NCI-H1105 (cell line): Measurements from ENCODE around the gene FBXL17.
"Not testable (repeated sequence)": the region's sequence is repeated elsewhere in the genome, so short reads cannot be mapped to it uniquely, and the experiment has no call there.

ENCODE experiments used
- DNase-seq: peaks from one replicate; lab custom pipeline; 2025; lab: John Stamatoyannopoulos, UW

FBXL17 gene

DNA sequence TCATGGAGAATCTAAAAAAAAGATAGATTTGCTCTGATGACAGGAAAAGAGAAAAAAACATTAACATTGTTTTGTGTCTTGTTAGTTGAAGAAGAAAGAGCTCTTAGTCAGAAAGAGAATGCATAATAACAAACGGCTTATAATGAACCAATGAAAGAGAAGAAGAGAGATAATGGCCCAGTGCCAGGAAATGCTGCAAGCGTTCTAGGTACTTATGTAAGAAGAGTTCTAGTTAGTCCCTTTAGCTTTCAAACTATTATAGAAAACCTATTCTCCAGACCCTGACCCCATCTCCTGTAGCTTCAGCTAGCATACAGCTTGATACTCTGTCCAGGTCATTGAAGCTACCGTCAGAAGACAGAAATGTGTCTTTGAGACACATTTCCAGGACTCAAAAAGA lies 70.2 kb downstream of the FBXL17 start:
- no peak for DNase-seq

GRCh38 chr5:108303611-108304010 lies 78.3 kb downstream of the FBXL17 start:
- no peak for DNase-seq

GRCh38 chr5:108303086-108303485 lies 78.8 kb downstream of the FBXL17 start:
- no peak for DNase-seq

DNA sequence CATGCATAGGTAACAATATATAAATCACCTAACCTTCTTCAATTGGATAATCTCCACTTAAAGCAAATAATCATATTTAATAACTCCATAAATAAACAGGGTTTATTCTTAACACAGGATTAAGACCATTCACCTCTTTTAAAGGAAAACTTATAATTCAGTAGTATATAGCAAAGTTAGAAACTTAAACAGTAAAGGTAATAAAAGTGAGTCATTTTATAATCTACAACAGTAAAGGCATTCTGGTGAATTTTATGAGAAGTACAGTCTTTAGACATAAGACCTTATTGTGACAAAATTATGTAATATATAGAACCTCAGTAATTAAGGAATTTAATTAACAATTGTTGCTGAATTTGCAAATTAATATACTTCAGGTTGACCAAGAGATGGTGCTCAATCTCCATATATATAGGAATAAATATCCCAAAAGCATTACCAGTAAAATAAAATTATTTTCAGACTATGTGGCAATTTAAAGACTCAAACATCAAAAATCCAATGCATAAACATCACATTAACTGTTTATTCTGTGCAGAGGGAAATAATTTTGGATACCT lies 84.8 kb downstream of the FBXL17 start:
- DNase-seq: no peak

- DNase-seq: no peak
Measured at GRCh38 chr5:108295578-108296368, 86.1 kb downstream of the FBXL17 start.

DNA sequence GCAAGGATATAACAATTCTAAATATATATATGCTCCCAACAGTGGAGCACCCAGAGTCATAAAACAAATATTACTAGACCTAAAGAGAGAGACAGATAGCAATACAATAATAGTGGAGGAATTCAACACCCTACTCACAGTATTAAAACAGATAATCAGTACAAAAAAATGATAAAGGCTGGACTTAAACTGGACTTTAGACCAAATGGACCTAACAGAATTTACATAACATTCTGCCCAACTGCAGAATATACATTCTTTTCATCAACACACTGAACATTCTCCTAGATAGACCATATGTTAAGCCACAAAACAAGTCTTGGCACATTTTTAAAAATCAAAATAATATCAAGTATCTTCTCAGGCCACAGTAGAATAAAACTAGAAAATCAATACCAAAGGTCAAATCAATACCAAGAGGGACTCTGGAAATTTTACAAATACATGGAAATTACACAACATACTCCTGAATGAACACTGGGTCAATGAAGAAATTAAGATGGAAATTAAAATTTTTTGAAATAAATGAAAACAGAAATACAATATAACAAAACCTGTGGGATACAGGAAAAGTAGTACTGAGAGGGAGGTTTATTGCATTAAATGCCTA lies 100.8 kb downstream of the FBXL17 start:
- DNase-seq: no peak

DNA sequence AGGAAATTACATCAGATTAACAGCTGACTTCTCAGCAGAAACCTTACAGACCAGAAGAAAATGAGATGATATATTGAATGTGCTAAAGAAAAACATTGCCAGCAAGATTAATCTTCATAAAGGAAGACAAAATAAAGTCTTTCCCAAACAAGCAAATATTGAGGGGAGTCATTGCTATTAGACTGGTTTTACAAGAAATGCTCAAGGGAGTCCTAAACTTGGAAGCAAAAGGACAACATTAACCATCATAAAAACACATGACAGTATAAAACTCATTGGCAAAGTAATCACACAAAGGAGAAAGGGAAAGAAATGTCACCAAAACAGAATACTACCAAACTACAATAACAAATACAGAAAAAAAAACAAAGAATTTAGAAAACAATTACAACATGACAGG lies 101.7 kb downstream of the FBXL17 start:
- no peak for DNase-seq

- no peak for DNase-seq
Measured at GRCh38 chr5:108278285-108279240, 103.3 kb downstream of the FBXL17 start.

DNA sequence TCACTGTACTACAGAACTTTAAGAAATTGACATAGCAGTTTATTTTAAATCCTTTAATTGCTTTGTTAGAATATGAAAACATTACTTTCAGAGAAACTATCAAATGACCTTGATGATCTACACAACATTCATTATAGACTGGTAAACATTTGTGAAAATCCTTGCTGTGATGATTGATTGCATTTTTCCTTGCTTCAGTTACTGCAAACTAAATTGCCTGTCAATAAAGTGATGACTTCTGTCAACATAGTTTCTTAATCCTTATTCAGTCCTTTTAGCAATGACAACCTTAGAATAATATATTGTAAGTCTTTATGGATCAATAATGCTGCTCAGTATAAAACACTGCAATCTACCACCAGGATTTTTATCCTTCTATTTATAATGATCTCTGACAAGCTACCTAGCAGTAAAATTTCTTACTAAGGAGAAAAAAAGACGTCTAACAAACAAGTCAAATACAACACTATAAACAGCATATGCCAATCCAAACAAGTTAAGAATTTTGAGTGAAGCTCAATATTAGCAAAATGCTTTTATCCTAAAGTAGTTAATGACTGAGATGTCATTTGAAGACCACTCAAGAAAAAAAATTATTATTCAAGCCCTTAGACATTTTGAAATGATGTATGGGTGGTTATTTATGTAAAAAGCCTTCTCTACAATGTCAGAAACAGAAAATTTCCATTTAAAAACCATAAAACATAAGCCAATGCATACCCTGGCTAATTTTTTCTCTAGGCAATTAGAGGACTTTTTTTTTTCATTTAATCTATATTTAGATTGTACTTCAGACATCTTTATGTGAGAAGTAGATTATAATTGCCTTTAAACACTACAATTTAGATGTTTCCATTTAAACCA lies 105.5 kb downstream of the FBXL17 start:
- DNase-seq: no peak

- not testable (repeated sequence) for DNase-seq
Measured at GRCh38 chr5:108274080-108274479, 107.8 kb downstream of the FBXL17 start.

GRCh38 chr5:108271127-108271526 lies 110.8 kb downstream of the FBXL17 start:
- DNase-seq: no peak

GRCh38 chr5:108266242-108266641 lies 115.7 kb downstream of the FBXL17 start:
- DNase-seq: no peak

DNA sequence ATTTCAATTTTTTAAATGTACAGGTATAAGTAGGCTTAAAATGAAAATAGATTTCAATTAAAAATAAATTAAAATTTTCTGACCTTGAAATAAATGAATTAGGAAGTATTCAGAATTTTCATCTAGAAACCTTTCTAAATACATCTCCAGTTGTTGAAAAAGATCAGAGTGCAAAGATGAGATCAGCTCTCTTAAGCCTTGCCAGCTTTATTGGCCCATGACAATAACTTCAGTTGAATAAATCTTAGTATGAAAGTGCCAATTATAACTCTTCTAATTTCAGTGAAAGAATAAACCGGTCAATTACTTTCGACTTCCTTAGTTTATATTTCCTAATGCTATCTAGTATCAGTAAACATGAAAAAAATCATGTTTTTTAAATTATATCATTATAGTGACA lies 117.4 kb downstream of the FBXL17 start:
- DNase-seq: no peak

DNA sequence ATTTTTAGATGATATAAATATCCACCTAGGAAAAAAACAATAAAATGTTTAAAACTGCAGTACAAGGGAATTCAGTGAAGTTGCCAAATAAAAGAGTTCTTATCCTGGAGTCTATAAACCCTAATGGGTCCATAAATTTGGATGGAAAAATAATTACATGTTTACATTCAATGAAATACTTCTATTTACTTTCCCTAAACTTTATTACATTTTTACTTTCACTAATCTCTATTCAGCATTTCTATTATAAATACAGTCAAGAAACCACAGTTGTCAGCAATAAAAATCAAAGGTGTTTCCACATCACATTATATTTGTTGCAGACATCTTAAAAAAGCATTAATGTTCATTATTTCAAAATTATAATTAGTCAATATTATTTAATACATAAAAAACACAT lies 118.6 kb downstream of the FBXL17 start:
- DNase-seq: no peak

GRCh38 chr5:108260858-108261170 lies 121.1 kb downstream of the FBXL17 start:
- DNase-seq: no peak

- peak; percentile 22 for DNase-seq
Measured at GRCh38 chr5:108260117-108260857, 121.6 kb downstream of the FBXL17 start.

GRCh38 chr5:108259306-108259705 lies 122.6 kb downstream of the FBXL17 start:
- DNase-seq: no peak

- no peak for DNase-seq
Measured at GRCh38 chr5:108257996-108258395, 123.9 kb downstream of the FBXL17 start.

DNA sequence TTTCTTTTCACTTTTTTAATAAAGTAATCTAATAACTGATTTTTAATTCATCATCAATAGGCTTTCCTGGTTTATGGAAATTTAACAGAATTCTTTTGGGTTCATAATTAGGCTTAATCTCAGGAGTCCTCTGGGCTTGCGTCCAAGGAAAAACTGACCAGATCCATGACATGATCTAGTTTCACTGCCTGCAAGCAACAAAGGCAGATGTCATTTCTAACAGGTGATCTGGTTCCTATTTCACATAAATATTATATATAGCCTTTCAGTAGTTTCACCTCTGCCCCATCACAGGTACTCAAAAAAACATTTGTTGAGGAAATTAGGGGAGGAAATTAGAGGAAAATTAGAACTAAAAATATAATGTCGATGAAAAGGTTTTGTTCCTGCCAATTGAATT lies 126.4 kb downstream of the FBXL17 start:
- DNase-seq: no peak

DNA sequence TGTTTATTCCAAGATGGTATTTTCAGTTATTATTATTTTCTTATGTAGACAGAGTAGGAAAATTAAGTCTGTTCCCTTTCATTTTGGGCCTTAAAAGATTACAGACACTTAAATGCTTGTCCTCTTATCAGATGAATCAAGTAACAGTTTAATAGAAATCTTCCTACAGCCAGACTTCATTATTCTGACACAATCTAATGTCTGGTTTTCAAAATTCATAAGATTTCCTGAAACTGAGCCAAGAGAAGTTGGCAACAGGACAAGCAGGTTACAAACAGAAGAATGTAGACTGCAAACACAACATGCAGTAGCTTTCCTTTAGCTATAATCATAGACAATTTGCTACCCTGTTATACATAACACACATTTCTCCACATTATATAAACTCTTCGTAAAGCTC lies 130.5 kb downstream of the FBXL17 start:
- no peak for DNase-seq
